HG02642 (cell line): ENCODE measurements around the gene C14orf93.
"Not testable (repeated sequence)": the region's sequence is repeated elsewhere in the genome, so short reads cannot be mapped to it uniquely, and the experiment has no call there.

Source experiments
- ATAC-seq: cut with Tn5 transposase; IDR thresholded peaks from one replicate; pipeline ENCODE4 v1.9.1; 2021; ENCODE audit warnings: mild to moderate bottlenecking; ENCODE audit not compliant: unreplicated experiment, poor library complexity

Gene C14orf93

DNA sequence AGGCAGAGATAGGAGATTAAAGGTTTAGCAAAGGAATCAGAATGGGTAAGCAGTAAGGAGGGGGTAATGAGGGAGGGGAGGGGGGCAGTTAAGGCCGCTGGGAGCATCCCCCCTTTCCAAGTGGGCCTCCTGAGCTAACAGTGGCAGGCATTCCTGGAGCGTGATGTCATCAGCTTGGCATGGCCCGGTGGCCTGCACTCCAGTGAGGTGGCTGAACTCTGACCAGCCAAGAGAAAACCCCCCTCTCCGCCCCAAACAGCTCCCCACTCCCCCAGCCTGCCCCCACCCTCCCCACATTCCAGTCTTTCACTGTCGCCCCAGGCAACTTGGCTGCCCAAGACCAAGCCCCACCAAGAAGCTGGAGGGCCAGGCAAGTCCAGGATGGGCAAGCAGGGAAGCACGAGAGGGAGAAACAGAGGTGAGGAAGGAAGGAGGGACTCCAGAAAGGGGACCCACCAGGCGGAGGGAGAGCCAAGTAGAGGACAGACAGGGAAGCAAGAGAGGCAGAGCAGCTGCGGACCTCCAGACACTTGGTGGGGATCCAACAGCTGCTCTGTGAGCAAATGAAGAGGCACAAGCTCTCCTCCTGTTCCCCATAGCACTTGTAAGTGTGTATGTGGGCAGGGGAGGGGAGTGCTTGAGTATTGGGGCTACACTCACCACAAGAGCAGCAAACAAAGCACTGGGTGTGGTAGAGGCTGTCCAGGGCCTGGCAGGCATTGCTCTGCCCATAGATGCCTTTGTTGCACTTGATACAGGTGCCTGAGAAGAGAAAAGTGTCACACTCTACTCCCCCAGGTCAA, 32.1 kb downstream of the C14orf93 start:
- no peak for ATAC-seq

DNA sequence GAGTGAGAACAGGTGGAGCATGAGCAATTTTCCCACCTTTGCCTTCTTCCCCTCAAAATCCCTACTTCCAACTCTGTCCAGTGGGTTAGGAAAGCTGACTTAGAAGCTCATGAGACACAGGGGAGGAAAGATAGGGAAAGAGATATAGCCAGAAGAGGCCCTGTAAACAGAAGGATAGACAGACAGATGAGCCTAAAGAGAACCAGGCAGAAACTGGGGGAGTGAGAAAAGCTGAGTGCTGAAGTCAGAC, 32.6 kb downstream of the C14orf93 start:
- ATAC-seq = no peak

DNA sequence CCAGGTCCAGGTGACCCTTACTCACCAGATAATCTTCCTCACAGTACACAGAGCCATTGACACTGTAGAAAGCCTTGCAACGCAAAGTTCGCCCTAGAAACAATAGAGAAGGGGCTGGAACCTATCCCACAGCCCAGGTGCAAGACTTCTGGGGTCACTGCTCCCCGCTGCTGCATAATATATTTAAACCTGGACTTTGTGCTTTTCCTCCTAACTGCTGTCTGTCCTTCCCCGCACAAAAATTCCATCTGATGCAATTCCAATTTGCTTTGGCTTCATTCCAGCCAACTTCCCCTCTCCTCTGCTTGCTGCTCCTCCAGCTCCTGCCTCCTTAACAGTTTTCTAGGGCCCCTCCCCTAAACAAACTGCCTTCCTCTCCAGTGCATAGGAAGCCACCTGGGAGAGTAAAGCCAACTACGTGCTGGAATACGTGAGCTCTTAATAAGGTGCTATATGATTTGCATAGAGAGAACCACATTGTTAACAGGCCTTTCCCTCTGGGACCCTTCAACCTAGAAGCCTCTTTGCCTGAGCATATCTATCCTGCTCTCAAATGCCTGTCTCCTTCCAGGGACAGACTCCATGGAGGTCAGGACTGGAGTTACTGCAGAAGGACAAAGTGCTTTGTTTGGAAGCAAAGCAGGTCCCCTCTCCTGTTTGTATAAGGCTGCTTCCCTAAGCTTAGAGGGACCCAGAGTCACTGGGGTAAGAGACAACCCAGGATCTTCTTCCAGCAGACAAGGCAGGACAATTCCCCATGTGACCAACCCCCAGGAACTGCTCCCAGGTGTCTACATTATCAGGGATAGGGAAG, 33.1 kb downstream of the C14orf93 start:
- ATAC-seq = no peak

DNA sequence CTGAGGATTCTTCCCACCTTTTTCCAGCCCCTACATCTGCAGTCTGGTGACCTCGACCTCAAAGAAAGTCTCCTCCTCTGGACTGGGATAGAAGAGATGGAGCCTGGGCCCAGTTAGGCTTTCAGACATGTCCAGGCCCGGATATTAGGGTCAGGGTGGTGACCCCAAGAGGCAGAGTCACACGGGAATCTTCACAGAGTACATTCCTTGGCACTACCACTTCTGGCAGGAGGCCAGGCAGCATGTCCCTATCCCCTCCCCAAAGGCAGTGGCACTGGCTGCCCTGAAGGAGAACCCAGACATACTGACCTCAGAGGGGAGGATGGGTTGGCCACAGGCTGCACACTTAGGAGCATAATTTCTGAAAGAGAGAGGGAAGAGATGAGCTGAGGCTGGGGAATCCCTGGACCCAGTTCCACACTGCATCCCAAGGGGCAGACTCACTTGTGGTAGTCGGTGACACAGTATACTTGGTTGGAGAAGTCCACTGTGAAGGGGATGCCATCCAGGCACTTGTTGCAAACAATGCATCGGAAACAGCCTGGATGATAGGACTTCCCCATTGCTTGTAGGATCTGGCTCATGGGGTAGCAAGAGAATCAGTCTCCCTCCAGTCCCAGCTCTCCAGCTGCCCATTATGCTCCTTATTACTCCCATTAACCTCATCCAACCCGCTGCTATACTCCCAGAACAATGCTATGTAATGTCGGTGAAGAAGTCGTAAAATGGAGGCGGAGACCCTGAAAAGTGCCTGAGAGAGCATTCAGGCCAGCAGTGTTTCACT, 35.2 kb downstream of the C14orf93 start:
- ATAC-seq = no peak

DNA sequence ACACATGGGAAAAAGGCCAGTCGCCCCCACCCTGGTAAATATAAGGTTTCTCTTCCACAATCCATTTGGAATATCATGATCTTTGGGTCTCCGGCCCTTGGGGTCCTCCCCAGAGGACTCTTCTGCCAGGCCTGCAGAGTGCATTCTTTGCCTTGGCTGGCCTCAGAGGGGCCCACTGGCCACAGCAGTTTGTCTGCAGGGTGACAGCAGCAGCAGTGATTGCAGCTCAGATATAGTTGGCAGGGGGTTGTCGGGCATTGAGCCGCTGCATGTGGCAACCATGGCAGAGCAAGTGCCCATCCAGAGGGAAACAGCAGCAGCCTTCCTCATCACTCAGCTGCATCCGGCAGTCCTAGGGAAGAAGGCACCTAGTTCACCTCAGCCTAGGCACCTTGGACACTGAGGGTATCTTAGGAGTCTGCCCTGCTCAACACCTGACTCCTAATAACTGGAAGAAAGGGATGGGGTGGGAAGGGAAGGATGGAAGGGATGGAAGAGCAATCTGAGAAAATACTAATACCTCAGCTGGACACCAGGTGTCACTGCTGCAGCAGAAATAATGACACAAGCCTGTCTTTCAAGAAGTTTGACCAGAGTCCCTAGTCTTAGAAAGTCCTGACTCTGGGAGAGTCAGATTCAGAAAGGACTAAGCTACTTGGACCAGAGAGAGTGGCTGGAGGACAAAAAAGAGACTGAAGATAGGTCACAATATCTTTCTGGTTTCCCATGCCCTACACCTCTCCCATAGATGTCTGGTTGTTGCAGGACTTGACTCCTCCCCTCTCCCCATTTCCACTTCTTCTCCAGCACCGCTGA, 36.5 kb downstream of the C14orf93 start:
- ATAC-seq = no peak

DNA sequence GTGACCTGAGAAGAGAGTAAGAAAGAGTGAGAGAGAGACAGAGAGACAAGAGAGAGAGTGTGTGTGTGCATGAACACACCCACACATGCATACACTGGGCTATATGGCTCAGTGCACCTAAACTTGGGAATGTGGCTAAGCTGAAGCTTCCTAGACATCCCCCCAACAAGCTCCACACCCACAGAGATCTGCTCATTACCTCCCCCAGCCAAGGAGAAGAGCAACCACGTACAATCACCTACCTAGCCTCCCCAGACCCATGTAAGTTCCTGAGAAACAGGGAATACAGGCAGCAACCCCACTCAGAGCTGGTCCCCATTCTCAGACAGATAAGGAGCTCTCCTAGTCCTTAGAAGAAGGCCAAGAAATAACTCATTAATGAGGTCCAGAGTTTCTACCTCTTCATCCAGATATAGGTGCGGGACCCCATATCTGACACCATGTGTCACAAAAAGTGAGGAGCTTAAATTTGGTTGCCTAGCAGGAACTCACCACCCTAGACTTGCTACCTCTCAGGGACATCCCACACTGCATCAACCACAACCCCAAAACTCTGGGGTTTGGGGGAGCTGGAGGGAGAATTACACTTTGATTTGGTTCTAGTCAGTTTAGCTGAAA, 37.5 kb downstream of the C14orf93 start:
- no peak for ATAC-seq

DNA sequence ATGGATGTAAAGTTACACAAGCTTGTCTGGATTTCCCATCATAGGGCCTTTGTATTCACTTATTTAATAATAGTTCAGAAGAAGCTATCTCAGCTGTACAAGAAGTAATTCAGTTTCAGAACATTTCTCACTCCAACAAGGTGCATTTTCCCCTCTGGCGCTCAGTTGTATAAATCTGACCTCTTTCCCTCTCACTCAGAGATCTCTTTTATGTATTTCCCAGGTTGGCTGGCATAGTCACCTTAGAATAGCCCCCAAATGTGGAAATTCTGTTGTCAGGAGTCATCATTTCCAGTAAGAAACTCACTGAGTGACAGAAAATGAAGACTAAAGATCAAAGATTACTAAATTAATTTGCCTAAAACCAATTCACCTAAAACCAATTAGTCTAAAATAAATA, 38.8 kb downstream of the C14orf93 start:
- no peak for ATAC-seq

DNA sequence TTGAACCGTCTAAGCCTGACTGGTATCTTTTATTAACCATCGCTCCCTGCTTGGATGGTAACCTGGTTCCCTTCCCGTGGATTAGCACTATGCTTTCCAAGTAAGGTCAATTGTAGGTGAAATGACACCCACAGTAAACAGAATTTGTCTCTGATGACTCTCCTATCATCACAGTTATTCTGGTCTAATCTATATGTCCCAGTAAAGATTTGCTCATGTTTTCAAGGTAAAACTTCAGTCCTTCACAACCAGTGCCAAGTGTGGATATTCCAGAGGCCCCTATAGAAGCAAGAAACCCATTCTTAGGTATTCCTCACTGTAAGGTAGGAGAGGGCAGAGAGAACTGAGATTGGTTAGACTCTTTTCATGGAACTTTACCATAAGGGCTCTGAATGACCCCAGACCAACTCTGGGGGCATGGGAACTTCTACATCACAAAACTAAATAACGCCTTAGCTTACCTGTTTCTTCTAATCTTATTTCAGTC, 43.1 kb downstream of the C14orf93 start:
- no peak for ATAC-seq

DNA sequence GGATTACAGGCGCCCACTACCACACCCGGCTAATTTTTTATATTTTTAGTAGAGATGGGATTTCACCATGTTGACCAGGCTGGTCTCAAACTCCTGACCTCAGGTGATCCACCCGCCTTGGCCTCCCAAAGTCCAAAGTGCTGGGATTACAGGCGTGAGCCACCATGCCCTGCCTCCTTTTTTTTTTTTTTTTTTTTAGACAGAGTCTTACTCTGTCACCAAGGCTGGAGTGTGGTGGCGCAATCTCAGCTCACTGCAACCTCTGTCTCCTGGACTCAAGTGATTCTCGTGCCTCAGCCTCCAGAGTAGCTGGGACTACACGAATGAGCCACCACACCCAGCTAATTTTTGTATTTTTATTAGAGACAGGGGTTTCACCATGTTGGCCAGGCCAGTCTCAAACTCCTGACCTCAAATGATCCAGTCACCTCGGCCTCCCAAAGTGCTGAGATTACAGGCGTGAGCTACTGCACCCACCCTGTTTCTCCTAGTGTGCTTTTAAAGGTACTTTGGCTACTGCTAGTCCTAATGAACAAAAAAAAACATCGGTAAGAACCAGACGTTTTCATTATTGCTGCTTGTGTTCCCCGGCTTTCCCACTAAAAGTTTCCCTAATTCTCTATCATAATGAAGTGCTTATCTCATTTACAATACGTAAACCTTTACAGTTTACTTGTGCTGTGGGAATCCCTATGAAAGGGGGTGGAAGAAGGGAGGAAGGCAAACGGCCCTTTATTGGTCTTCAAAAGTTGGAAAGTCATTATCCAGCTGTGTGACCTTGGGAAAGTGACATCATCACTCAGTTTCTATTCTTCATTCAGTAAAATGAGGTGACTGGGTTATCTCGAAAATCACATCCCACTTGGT, 43.8 kb downstream of the C14orf93 start:
- ATAC-seq = not testable (repeated sequence)

DNA sequence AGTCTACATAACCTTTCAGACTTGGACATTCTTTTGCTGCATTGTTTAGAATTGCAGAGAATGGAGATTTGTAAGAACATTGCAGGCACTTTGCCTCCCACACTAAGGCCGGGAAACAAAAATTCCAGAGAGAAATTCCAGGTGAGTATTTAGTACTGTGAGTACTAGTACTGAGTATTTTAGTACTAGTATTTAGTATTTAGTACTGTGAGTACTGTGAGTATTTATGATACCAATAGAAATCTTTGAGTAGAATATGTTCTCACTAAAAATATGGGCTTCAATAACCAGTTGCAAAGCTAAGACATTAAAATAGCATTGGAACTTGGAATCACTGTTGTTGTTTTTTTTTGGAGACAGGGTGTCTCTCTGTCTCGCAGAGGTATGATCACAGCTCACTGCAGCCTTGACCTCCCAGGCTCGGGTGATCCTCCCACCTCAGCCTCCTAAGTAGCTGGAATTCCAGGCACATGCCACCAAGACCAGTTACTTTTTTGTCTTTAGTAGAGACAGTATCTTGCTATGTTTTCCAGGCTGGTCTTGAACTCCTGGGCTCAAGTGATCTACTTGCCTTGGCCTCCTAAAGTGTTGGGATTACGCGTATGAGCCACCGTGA, 47.8 kb downstream of the C14orf93 start:
- ATAC-seq = no peak

DNA sequence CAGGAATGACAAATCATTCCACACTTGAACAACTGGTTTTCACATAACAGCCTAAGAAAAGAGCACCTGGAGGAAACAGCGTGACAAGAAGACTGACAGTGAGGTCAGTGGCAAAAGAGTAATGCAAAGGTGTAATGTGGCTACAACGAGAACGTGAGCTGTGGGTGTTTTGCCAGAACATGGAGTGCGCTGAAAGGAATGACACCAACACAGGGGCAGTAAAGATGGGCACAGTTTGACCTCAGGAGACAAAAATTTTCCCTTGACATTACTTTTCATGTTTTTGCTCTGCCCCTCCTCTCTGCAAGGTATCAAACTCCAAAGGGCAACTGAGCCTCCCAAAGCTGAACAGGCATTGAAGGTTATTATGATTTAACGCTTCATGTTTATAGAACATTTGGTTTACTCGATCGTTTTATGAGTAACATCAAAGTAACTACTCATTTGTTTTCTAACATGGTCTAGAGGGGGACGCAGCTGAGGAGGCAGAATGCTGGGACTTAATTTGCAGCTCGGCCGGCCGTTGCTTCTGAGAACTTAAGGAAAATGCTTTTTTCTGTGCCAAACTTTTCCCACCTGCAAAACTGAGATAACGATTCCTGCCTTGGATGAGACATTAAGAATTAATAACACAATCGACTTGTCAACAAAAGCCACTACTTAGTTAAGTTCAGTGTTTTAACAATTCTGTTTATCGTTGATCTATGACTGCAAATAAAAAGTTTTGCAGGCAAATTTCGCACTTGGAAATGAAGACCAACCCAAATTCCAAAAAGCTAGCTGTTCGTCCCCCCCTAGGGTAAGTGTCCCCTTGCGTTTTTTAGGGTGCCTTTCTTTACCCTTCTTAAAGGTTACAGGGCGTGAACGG, 54.0 kb downstream of the C14orf93 start:
- ATAC-seq = no peak

DNA sequence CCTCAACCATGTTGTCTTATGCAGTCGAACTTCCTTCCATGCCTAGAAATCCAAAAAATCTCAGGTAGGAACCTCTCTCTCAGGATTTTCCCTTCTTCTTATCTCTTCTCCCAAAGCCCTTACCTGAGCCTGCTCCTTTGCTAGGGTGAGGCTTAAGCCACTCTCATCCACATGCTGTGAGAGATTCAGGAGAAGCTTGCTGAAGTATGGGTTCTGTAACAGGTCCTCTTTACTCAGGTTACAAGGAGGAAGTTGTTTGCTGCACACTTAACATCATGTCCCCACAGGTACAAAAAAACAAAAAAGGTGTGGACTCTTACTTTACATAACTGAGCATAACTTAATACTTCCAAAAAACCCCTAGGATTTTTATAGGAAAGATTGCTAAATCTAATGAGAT, 57.5 kb downstream of the C14orf93 start:
- ATAC-seq = no peak

DNA sequence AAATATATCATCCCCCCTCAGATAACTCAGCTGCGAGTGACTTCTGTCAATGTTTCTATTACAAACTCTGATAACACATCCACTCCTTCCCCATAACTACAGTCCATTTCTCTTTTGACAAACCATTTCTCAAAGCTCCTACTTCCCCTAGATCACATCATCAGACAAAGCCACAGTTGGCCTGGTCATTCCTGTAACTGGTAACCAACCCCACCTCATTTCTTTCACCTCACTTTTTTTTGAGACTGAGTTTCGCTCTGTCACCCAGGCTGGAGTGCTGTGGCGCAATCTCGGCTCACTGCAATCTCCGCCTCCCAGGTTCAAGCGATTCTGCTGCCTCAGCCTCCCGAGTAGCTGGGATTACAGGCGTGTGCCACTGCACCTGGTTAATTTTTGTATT, 58.1 kb downstream of the C14orf93 start:
- not testable (repeated sequence) for ATAC-seq

DNA sequence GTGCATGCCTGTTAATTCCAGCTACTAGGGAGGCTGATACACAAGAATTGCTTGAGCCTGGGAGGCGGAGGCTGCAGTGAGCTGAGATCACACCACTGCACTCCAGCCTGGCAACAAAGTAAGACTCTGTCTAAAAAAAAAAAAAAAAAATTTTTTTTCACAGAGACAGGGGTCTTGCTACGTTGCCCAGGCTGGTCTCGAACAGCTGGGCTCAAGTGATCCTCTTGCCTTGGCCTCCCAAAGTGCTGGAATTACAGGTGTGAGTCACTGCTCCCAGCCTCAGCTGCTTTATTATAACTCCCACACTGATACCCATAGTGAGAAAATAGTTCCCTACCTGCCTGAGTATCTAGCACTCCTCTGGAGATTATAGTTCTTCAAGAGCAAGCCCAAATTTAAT, 64.3 kb downstream of the C14orf93 start:
- no peak for ATAC-seq

DNA sequence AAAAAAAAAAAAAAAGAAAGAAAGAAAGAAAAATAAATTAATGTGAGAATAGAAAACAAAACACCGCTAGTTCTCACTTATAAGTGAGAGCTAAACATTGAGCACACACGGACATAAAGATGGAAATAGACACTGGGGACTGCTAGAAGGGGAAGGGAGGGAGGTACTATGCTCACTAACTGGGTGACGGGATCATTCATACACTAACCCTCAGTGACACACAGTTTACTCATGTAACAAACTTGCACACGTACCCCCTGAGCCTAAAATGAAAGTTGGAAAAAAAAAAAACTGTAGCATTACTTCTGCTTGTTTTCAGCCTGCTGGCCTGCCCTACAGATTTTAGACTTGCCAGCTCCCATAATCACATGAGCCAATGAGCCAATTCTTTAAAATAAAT, 70.3 kb downstream of the C14orf93 start:
- no peak for ATAC-seq
